Esophagus squamous epithelium (tissue), 4 donors: ENCODE measurements around the gene VKORC1L1.
"Not testable (repeated sequence)": the region's sequence is repeated elsewhere in the genome, so short reads cannot be mapped to it uniquely, and the experiment has no call there.

ENCODE experiments used
- POLR2A ChIP-seq, 4 donors: fragments of 450-650 bp; IDR thresholded peaks; one replicate each; pipeline ENCODE4 v1.6.1; 2017; ENCODE audit warnings: antibody characterized with exemption in 4 of 4, mild to moderate bottlenecking in 4 of 4, moderate library complexity in 3 of 4
- TF ChIP-seq, protein P1 (sequence below), 6 experiments: fragments of 450-650 bp in 4 of 6; fragments of 200-600 bp in 2 of 6; sonication (generic) in 2 of 6; IDR thresholded peaks; one replicate each; pipeline ENCODE4 v1.5.1; 2016 to 2019; ENCODE audit warnings: antibody characterized with exemption in 6 of 6, mild to moderate bottlenecking in 4 of 6, moderate library complexity in 4 of 6

DNA sequence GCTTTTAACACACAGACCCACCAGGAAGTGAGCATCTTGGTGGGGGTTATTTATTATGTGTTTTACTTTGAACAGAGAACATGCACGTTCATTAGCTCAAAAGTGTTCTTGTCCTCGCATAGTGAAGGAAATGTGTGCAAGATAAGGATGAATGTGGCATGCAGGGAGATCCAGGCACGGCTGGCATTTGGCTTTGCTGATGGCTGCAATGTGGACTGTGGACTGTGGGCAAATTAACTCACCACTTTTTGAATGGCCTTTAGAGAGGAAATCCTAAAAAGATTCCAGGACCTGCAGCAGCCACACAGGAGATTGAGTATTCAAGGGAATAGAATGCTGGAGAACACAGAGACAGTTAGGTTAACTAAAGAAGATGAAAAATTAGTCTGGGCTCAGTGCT, 6.6 kb upstream of the VKORC1L1 start:
- TF ChIP-seq, protein P1, sequence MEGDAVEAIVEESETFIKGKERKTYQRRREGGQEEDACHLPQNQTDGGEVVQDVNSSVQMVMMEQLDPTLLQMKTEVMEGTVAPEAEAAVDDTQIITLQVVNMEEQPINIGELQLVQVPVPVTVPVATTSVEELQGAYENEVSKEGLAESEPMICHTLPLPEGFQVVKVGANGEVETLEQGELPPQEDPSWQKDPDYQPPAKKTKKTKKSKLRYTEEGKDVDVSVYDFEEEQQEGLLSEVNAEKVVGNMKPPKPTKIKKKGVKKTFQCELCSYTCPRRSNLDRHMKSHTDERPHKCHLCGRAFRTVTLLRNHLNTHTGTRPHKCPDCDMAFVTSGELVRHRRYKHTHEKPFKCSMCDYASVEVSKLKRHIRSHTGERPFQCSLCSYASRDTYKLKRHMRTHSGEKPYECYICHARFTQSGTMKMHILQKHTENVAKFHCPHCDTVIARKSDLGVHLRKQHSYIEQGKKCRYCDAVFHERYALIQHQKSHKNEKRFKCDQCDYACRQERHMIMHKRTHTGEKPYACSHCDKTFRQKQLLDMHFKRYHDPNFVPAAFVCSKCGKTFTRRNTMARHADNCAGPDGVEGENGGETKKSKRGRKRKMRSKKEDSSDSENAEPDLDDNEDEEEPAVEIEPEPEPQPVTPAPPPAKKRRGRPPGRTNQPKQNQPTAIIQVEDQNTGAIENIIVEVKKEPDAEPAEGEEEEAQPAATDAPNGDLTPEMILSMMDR (IDR thresholded peaks at IDR 0.05): not testable (repeated sequence)
- TF ChIP-seq POLR2A (IDR thresholded peaks at IDR 0.05): not testable (repeated sequence)
